A673 (cell line): Measurements from ENCODE around the gene RPP14. TPM values are rescaled to one million over a fixed set of nuclear protein-coding genes. Genes with fewer than 3 reads are reported as not detected.

Source experiments
- BruUV-seq: library from RNA; stranded (reverse); fragments of 400-500 nt; replicated peaks from 2 replicates; lab custom pipeline; 2021; lab: Mats Ljungman, UMichigan
- CTCF ChIA-PET: fragments of 300-600 bp; sonication (Branson Sonifier 250); formaldehyde crosslinking; loops from one replicate; lab custom pipeline; 2022; ENCODE audit warnings: antibody characterized with exemption; lab: Charles Lee
- POLR2A ChIA-PET: fragments of 300-600 bp; sonication (Branson Sonifier 250); formaldehyde crosslinking; loops from one replicate; lab custom pipeline; 2022; ENCODE audit warnings: antibody characterized with exemption; ENCODE audit not compliant: low non-redundant PET; lab: Charles Lee
- DNase-seq: peaks from one replicate; pipeline ENCODE4 v3.0.0-alpha.2; 2015; ENCODE audit warnings: low spot score
- H3K27ac ChIP-seq: fragments of 200-600 bp; sonication (generic); 2 replicates; pipeline ENCODE4 v1.5.1; 2016; ENCODE audit warnings: mixed run types, low read depth, mild to moderate bottlenecking, mixed read lengths, antibody characterized with exemption, low read length; ENCODE audit not compliant: poor library complexity, severe bottlenecking
- H3K27me3 ChIP-seq: fragments of 200-600 bp; sonication (generic); replicated peaks from 2 replicates; pipeline ENCODE4 v1.6.1; 2017; ENCODE audit warnings: mixed run types, low read depth, mild to moderate bottlenecking, mixed read lengths, antibody characterized with exemption, low read length; ENCODE audit not compliant: insufficient read depth, poor library complexity
- H3K36me3 ChIP-seq: fragments of 200-600 bp; sonication (generic); 2 replicates; pipeline ENCODE4 v1.6.1; 2016; ENCODE audit warnings: mixed run types, mild to moderate bottlenecking, mixed read lengths, antibody characterized with exemption, low read length; ENCODE audit not compliant: insufficient read depth, poor library complexity, severe bottlenecking
- H3K4me1 ChIP-seq: fragments of 200-600 bp; sonication (generic); 2 replicates; pipeline ENCODE4 v1.6.1; 2017; ENCODE audit warnings: mixed run types, mild to moderate bottlenecking, mixed read lengths, antibody characterized with exemption, low read length; ENCODE audit not compliant: insufficient read depth, poor library complexity, severe bottlenecking
- H3K4me3 ChIP-seq: fragments of 200-600 bp; sonication (generic); 2 replicates; pipeline ENCODE4 v1.5.1; 2016; ENCODE audit warnings: low read depth, mixed run types, mild to moderate bottlenecking, mixed read lengths, low read length; ENCODE audit not compliant: poor library complexity, severe bottlenecking
- H3K9me3 ChIP-seq: fragments of 200-600 bp; sonication (generic); 2 replicates; pipeline ENCODE4 v1.6.1; 2016; ENCODE audit warnings: mixed run types, low read depth, mild to moderate bottlenecking, mixed read lengths, antibody characterized with exemption, low read length; ENCODE audit not compliant: poor library complexity, severe bottlenecking
- CTCF ChIP-seq: fragments of 300-800, 200-600 bp; sonication (generic); conservative IDR thresholded peaks from 2 replicates; pipeline ENCODE4 v1.5.1; 2017; ENCODE audit warnings: low read depth, mild to moderate bottlenecking, antibody characterized with exemption, low read length, moderate library complexity, mixed read lengths
- EZH2 ChIP-seq: fragments of 200-600 bp; sonication (generic); IDR thresholded peaks from 2 replicates; pipeline ENCODE4 v1.6.1; 2017; ENCODE audit warnings: borderline replicate concordance, low read depth, mild to moderate bottlenecking, mixed read lengths, antibody characterized with exemption, low read length; ENCODE audit not compliant: poor library complexity, severe bottlenecking
- intact Hi-C: fragments of 100-400 bp; cut with micrococcal nuclease; formaldehyde crosslinking; loops from one replicate; pipeline ENCODE4 v1.10.0; 2022; ENCODE audit not compliant: unreplicated experiment
- total RNA-seq: library from RNA; stranded (reverse); gene quantifications from 2 replicates; pipeline ENCODE4 v1.2.3, GENCODE V29; 2021

The RPP14 gene
- total RNA-seq, 1 experiment from 2014 or later: 17.4 TPM

GRCh38 chr3:58325525-58325992 is 19.5 kb downstream of the RPP14 start:
- ChIA-PET CTCF (no interaction called here), POLR2A (no interaction called here)
- no peaks in the 10 kb centered on the region for H3K36me3 ChIP-seq
- H3K27me3 ChIP-seq: no peaks in the 10 kb centered on the region
- intact Hi-C loops: no loop called here
- no peaks in the 10 kb centered on the region for H3K9me3 ChIP-seq
- DNase-seq: no peak
- H3K27ac ChIP-seq: no peak overlapping the region
- BruUV-seq: no TSS peak
- no peaks in the 10 kb centered on the region for H3K4me1 ChIP-seq
- H3K4me3 ChIP-seq: no peak overlapping the region
- TF ChIP-seq EZH2 (no peak), CTCF (no peak)

- ChIA-PET POLR2A (no interaction called here), CTCF (no interaction called here)
- BruUV-seq: no TSS peak
- no peak for DNase-seq
- H3K36me3 ChIP-seq: no peaks in the 10 kb centered on the region
- no peak overlapping the region for H3K4me3 ChIP-seq
- no peak overlapping the region for H3K27ac ChIP-seq
- no peaks in the 10 kb centered on the region for H3K27me3 ChIP-seq
- intact Hi-C loops: no loop called here
- H3K9me3 ChIP-seq: no peaks in the 10 kb centered on the region
- no peak for TF ChIP-seq CTCF
- no peak for TF ChIP-seq EZH2
- no peaks in the 10 kb centered on the region for H3K4me1 ChIP-seq
Observed at GRCh38 chr3:58326267-58326900, 20.3 kb downstream of the RPP14 start.

- intact Hi-C loops: no loop called here
- Histone ChIP-seq H3K36me3 (no peaks in the 10 kb centered on the region), H3K27ac (no peak overlapping the region), H3K27me3 (no peaks in the 10 kb centered on the region), H3K4me3 (no peak overlapping the region), H3K9me3 (no peaks in the 10 kb centered on the region), H3K4me1 (peaks cover under 1% of the 10 kb centered on the region)
- ChIA-PET POLR2A (no interaction called here), CTCF (no interaction called here)
- DNase-seq: no peak
- TF ChIP-seq EZH2: no peak
- no peak for TF ChIP-seq CTCF
- no TSS peak for BruUV-seq
Observed at GRCh38 chr3:58329150-58329921, 23.3 kb downstream of the RPP14 start.
